SU-DHL-6 (cell line): ENCODE measurements around the gene RPS26.

Experiments
- EZH2phosphoT487 ChIP-seq: fragments of 200-600 bp; sonication (generic), shearing (Covaris generic); conservative IDR thresholded peaks from 2 replicates; pipeline ENCODE4 v1.6.1; 2018; ENCODE audit warnings: mild to moderate bottlenecking, antibody characterized with exemption, low read length, moderate library complexity, mixed read lengths
- TF ChIP-seq, protein P1 (sequence below): fragments of 200-600 bp; sonication (generic); IDR thresholded peaks from one replicate; pipeline ENCODE4 v1.5.1; 2017; ENCODE audit warnings: antibody characterized with exemption, mild to moderate bottlenecking, low read length, moderate library complexity; ENCODE audit not compliant: insufficient read depth, poor library complexity, severe bottlenecking

DNA sequence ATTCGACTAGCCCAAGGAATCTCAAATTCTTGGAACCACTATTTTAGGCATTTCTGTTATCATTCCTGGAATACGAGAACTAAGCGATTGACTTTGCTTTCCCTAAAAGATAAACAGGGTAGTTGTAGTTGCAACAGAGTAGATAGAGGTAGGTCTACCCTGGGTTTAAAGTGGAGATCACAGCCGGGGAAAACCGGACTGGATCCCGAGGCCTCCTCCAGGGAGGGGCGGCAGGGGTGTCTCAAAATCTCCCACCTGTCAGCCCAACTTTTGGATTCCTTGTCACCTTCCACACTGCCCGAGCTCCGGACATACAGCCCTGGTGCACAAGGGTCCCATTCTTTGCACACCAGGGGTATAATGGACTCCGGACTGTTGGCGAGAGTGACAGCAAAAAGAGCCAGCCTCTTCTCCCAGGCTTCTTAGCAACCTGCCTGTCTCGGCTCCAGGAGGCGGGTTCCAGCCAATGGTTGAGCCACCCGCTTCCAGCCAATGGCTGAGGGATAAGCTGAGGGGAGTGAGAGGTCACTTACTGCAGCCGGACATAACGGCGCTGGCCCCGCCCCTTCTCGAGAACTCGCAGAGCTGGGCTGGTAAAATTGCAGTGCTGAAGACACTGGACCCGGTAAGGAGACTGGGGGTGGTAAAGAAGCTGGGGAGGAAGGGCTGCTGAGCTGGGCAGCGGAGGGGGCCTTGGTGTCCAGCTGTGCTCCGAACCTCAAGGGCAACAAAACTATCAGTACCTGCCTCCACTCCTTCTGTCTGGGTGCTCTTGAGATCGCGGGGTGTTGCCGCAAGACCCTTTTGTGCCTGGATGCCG, 44.8 kb upstream of the RPS26 start, which contains the start of gene SUOX:
- TF ChIP-seq, protein P1, sequence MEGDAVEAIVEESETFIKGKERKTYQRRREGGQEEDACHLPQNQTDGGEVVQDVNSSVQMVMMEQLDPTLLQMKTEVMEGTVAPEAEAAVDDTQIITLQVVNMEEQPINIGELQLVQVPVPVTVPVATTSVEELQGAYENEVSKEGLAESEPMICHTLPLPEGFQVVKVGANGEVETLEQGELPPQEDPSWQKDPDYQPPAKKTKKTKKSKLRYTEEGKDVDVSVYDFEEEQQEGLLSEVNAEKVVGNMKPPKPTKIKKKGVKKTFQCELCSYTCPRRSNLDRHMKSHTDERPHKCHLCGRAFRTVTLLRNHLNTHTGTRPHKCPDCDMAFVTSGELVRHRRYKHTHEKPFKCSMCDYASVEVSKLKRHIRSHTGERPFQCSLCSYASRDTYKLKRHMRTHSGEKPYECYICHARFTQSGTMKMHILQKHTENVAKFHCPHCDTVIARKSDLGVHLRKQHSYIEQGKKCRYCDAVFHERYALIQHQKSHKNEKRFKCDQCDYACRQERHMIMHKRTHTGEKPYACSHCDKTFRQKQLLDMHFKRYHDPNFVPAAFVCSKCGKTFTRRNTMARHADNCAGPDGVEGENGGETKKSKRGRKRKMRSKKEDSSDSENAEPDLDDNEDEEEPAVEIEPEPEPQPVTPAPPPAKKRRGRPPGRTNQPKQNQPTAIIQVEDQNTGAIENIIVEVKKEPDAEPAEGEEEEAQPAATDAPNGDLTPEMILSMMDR = no peak
- TF ChIP-seq EZH2phosphoT487 = no peak
